GM12878 (cell line): ENCODE data around the gene LETMD1. TPM values are rescaled to one million over a fixed set of nuclear protein-coding genes. Genes with fewer than 3 reads are reported as not detected.

Experiments used
- ATAC-seq: fragments of 200-7000 bp; cut with Tn5 transposase; 3 replicates; pipeline ENCODE4 v1.9.1; 2020; ENCODE audit warnings: mild to moderate bottlenecking, moderate library complexity
- BruUV-seq: library from RNA; stranded (reverse); fragments of 400-500 nt; replicated peaks from 2 replicates; lab custom pipeline; 2021; lab: Mats Ljungman, UMichigan
- CTCF ChIA-PET: fragments of 300-600 bp; sonication (Branson Sonifier 250); formaldehyde crosslinking; extraction: SDS; loops from one replicate; lab custom pipeline; 2021; ENCODE audit warnings: inconsistent platforms; lab: Yijun Ruan, JAX
- POLR2A ChIA-PET: fragments of 350-600 bp; formaldehyde crosslinking; extraction: SDS; loops from one replicate; lab custom pipeline; 2021; ENCODE audit warnings: inconsistent platforms; lab: Charles Lee
- RAD21 ChIA-PET: fragments of 300-600 bp; sonication (Branson Sonifier 250); formaldehyde crosslinking; loops from one replicate; lab custom pipeline; 2023; ENCODE audit warnings: antibody characterized with exemption; ENCODE audit not compliant: unreplicated experiment; lab: Charles Lee
- SMC1A ChIA-PET: fragments of 300-600 bp; sonication (Branson Sonifier 250); formaldehyde crosslinking; loops from one replicate; lab custom pipeline; 2023; ENCODE audit not compliant: unreplicated experiment, uncharacterized antibody; lab: Charles Lee
- DNase-seq: peaks from one replicate; pipeline ENCODE4 v3.0.0-alpha.2; 2011; ENCODE audit warnings: low read depth, low spot score
- FAIRE-seq: peaks from 3 replicates; lab custom pipeline; 2011; peaks lifted over from hg19 to GRCh38; lab: Jason Lieb, UNC
- H2AFZ ChIP-seq: 2 replicates; pipeline ENCODE4 v1.6.0; 2011; ENCODE audit warnings: low read depth, low read length, control low read depth; ENCODE audit not compliant: control insufficient read depth
- H3K27ac ChIP-seq: 2 replicates; pipeline ENCODE4 v1.5.1; 2011; ENCODE audit warnings: control low read depth; ENCODE audit not compliant: control insufficient read depth, insufficient read depth
- H3K27me3 ChIP-seq, 2 experiments: replicated peaks in 1 of 2; 2 replicates each; pipeline versions ENCODE4 v1.6.0 to v1.6.1; 2011; ENCODE audit warnings: low read length in 1 of 2; ENCODE audit not compliant: control insufficient read depth in 2 of 2, insufficient read depth in 2 of 2
- H3K36me3 ChIP-seq, 2 experiments: 2 replicates each; pipeline ENCODE4 v1.5.1; 2011; ENCODE audit warnings: low read length in 1 of 2; ENCODE audit not compliant: control insufficient read depth in 2 of 2, insufficient read depth in 2 of 2
- H3K4me1 ChIP-seq: 2 replicates; pipeline ENCODE4 v1.6.1; 2011; ENCODE audit warnings: mild to moderate bottlenecking, low read length, moderate library complexity, mixed read lengths; ENCODE audit not compliant: control insufficient read depth, insufficient read depth
- H3K4me2 ChIP-seq: 2 replicates; pipeline ENCODE4 v1.6.0; 2011; ENCODE audit warnings: control low read depth; ENCODE audit not compliant: control insufficient read depth, insufficient read depth
- H3K4me3 ChIP-seq: fragments of 200-600 bp; sonication (generic); 2 replicates; pipeline ENCODE4 v1.5.1; 2016
- H3K79me2 ChIP-seq: 2 replicates; pipeline ENCODE4 v1.6.0; 2011; ENCODE audit warnings: low read length; ENCODE audit not compliant: control insufficient read depth, insufficient read depth
- H3K9ac ChIP-seq: 2 replicates; pipeline ENCODE4 v1.8.0; 2011; ENCODE audit warnings: low read length, control low read depth, mixed read lengths; ENCODE audit not compliant: control insufficient read depth, insufficient read depth
- H3K9me3 ChIP-seq: replicated peaks from 3 replicates; pipeline ENCODE4 v1.5.1; 2011; ENCODE audit warnings: mild to moderate bottlenecking, low read length; ENCODE audit not compliant: control insufficient read depth, insufficient read depth
- H4K20me1 ChIP-seq: 2 replicates; pipeline ENCODE4 v1.6.0; 2011; ENCODE audit not compliant: control insufficient read depth, insufficient read depth
- MXI1 ChIP-seq: fragments of 150-350 bp; IDR thresholded peaks from 2 replicates; pipeline ENCODE4 v1.6.1; 2011; ENCODE audit warnings: low read depth, mild to moderate bottlenecking, inconsistent platforms, low read length, improper control_type of control experiment
- NFYB ChIP-seq: IDR thresholded peaks from 2 replicates; pipeline ENCODE4 v1.6.1; 2011; ENCODE audit warnings: low read depth, mild to moderate bottlenecking, low read length, improper control_type of control experiment, moderate library complexity; ENCODE audit not compliant: insufficient read depth
- PKNOX1 ChIP-seq: fragments of 450-650 bp; IDR thresholded peaks from 2 replicates; pipeline ENCODE4 v1.6.1; 2016; ENCODE audit warnings: mild to moderate bottlenecking
- STAT3 ChIP-seq: IDR thresholded peaks from 2 replicates; pipeline ENCODE4 v1.6.1; 2011; ENCODE audit warnings: low read depth, low read length, improper control_type of control experiment
- TAF1 ChIP-seq: IDR thresholded peaks from 2 replicates; pipeline ENCODE4 v1.6.1; 2011; ENCODE audit warnings: mild to moderate bottlenecking, low read depth, low read length, borderline replicate concordance
- ZBTB11 ChIP-seq: fragments of 450-650 bp; formaldehyde crosslinking; IDR thresholded peaks from 2 replicates; pipeline ENCODE4 v1.5.0; 2022; ENCODE audit warnings: mild to moderate bottlenecking, missing genetic modification characterization
- ZNF207 ChIP-seq: fragments of 450-650 bp; IDR thresholded peaks from 2 replicates; pipeline ENCODE4 v1.6.1; 2014; ENCODE audit warnings: antibody characterized with exemption, mild to moderate bottlenecking, borderline replicate concordance
- WGBS: methylation state at CpG from one replicate; pipeline ENCODE4 v1.1.6; 2016; ENCODE audit warnings: low lambda C conversion rate; ENCODE audit not compliant: insufficient replicate concordance, insufficient coverage; ENCODE audit errors: missing lambda C conversion rate; 5-methylcytosine and 5-hydroxymethylcytosine counted together
- in situ Hi-C: fragments of 300-500 bp; cut with MboI; formaldehyde crosslinking; loops from 9 replicates; pipeline ENCODE4 v1.14.3; 2018; ENCODE audit warnings: mixed read lengths
- intact Hi-C: fragments of 100-400 bp; cut with micrococcal nuclease; formaldehyde crosslinking; loops from one replicate; pipeline ENCODE4 v1.14.2; 2022; ENCODE audit not compliant: unreplicated experiment
- polyA plus RNA-seq, 11 experiments: library from polyadenylated mRNA; depleted of rRNA in 4 of 11; unstranded in 6 of 11; stranded (reverse) in 5 of 11; fragments of >200 nt; fragmentation: Nextera tagmentation in 4 of 11; fragmentation: Illumina TruSeq in 1 of 11; extraction: Ambion mirVana in 4 of 11; extraction: Trizol in 1 of 11; gene quantifications; 1 replicate in 1 of 11; 2 replicates in 10 of 11; pipeline versions ENCODE4 v1.2.1 to v1.2.3, GENCODE V29; 2011 to 2016; ENCODE audit warnings: inconsistent platforms in 2 of 11, missing spikeins in 2 of 11, low read depth in 1 of 11
- total RNA-seq, 4 experiments: library from RNA; depleted of rRNA in 3 of 4; stranded (reverse); fragments of >200 nt in 3 of 4; fragmentation: Illumina TruSeq in 1 of 4; extraction: Trizol in 1 of 4; gene quantifications; 2 replicates each; pipeline versions ENCODE4 v1.2.1 to v1.2.3, GENCODE V29; 2013 to 2021

The LETMD1 gene
- total and polyA plus RNA-seq, 10 of the 15 experiments (the other 5 are each of a cell fraction or from before 2014, with no cell fraction given) = 30.3 to 116 (median 51.5) TPM

- H4K20me1 ChIP-seq = no peaks in the 10 kb centered on the region
- no peak overlapping the region for H3K4me2 ChIP-seq
- no peak overlapping the region for H3K9ac ChIP-seq
- no peak overlapping the region for H3K4me3 ChIP-seq
- RAD21 ChIA-PET = no interaction called here
- ATAC-seq (no peak), DNase-seq (no peak), FAIRE-seq (no peak)
- no peak overlapping the region for H2AFZ ChIP-seq
- in situ Hi-C loops (no loop called here), intact Hi-C loops (no loop called here)
- TF ChIP-seq PKNOX1 (no peak), ZNF207 (no peak), STAT3 (no peak), TAF1 (no peak)
- no peaks in the 10 kb centered on the region for H3K9me3 ChIP-seq
- CTCF ChIA-PET = no interaction called here
- no peaks in the 10 kb centered on the region for H3K27me3 ChIP-seq
- SMC1A ChIA-PET = no interaction called here
- H3K79me2 ChIP-seq = no peaks in the 10 kb centered on the region
- H3K27ac ChIP-seq = no peak overlapping the region
- no peaks in the 10 kb centered on the region for H3K4me1 ChIP-seq
- no TSS peak for BruUV-seq
- peaks cover 2% of the 10 kb centered on the region in 2 experiments; a peak in 3 of 4 replicates for H3K36me3 ChIP-seq
- 91% methylated on average over 2 of the region's 2 CpGs for WGBS
- POLR2A ChIA-PET = interaction anchor here (0.6 to 0.7 kb wide), 2 partner anchors 146 to 155 kb away, joined by 4 to 5 read pairs; partner anchors contain the start of gene POU6F1
These were observed 23.5 kb downstream of the LETMD1 start for GRCh38 chr12:51071663-51072062.

- H3K4me2 ChIP-seq = no peak overlapping the region
- H3K27ac ChIP-seq = no peak overlapping the region
- no peak overlapping the region for H3K9ac ChIP-seq
- 97% methylated on average over 5 of the region's 5 CpGs for WGBS
- in situ Hi-C loops = no loop called here
- H3K4me1 ChIP-seq = no peaks in the 10 kb centered on the region
- H4K20me1 ChIP-seq = no peaks in the 10 kb centered on the region
- no peak for FAIRE-seq
- ChIA-PET SMC1A (interaction anchor here (1.0 to 1.1 kb wide), 4 partner anchors 16 to 298 kb away, joined by 3 to 4 read pairs (median 4); no protein-coding TSS in a partner anchor), POLR2A (no interaction called here), CTCF (interaction anchor here (1.0 to 1.2 kb wide), 2 partner anchors 250 to 266 kb away, joined by 3 read pairs; no protein-coding TSS in a partner anchor), RAD21 (interaction anchor here (1.6 kb wide), 1 partner anchor 10 kb away, joined by 3 read pairs; no protein-coding TSS in a partner anchor)
- no peak overlapping the region for H3K4me3 ChIP-seq
- intact Hi-C loops = no loop called here
- no peaks in the 10 kb centered on the region for H3K79me2 ChIP-seq
- no peak overlapping the region for H2AFZ ChIP-seq
- no peaks in the 10 kb centered on the region for H3K27me3 ChIP-seq
- H3K36me3 ChIP-seq = peaks cover 0 to 2% of the 10 kb centered on the region in 2 experiments; a peak in 1 of 4 replicates
- H3K9me3 ChIP-seq = no peaks in the 10 kb centered on the region
- BruUV-seq = no TSS peak
- ATAC-seq = no peak
- no peak for TF ChIP-seq MXI1
- no peak for TF ChIP-seq ZBTB11 (CRISPR knock-in tag)
- no peak for TF ChIP-seq NFYB
- DNase-seq = no peak
These were observed 27.3 kb downstream of the LETMD1 start for GRCh38 chr12:51075390-51075789.
